SK-N-SH treated with all-trans-retinoic acid at 6 μM for 48 hours (cell line): ENCODE results near the gene NUMBL.
"Not testable (repeated sequence)": the region's sequence is repeated elsewhere in the genome, so short reads cannot be mapped to it uniquely, and the experiment has no call there.

Experiments
- ATAC-seq: fragments of 200-7000 bp; cut with Tn5 transposase; 3 replicates; pipeline ENCODE4 v1.9.1; 2020; ENCODE audit warnings: mild to moderate bottlenecking, moderate library complexity
- ARNTL ChIP-seq: fragments of 450-650 bp; formaldehyde crosslinking; IDR thresholded peaks from 2 replicates; pipeline ENCODE4 v1.5.0; 2020; ENCODE audit warnings: low read depth, mild to moderate bottlenecking, moderate library complexity, borderline replicate concordance
- CREB5 ChIP-seq: fragments of 250-450 bp; sonication (Bioruptor Pico); IDR thresholded peaks from 2 replicates; pipeline ENCODE4 v1.5.1; 2020; ENCODE audit warnings: low read depth, mild to moderate bottlenecking, moderate library complexity
- CSDC2 ChIP-seq: fragments of 250-450 bp; sonication (Bioruptor Pico); IDR thresholded peaks from 2 replicates; pipeline ENCODE4 v1.5.0; 2020; ENCODE audit warnings: mild to moderate bottlenecking, moderate library complexity
- ESRRG ChIP-seq: fragments of 250-450 bp; sonication (Bioruptor Pico); IDR thresholded peaks from 2 replicates; pipeline ENCODE4 v1.6.1; 2021; ENCODE audit warnings: mild to moderate bottlenecking
- GLIS3 ChIP-seq: fragments of 250-450 bp; sonication (Bioruptor Pico); IDR thresholded peaks from 2 replicates; pipeline ENCODE4 v1.5.0; 2020; ENCODE audit warnings: mild to moderate bottlenecking, moderate library complexity
- ISL1 ChIP-seq: fragments of 250-450 bp; sonication (Bioruptor Pico); IDR thresholded peaks from 2 replicates; pipeline ENCODE4 v2.1.2; 2022; ENCODE audit warnings: mild to moderate bottlenecking, moderate library complexity
- OSR1 ChIP-seq: fragments of 250-450 bp; sonication (Bioruptor Pico); IDR thresholded peaks from 2 replicates; pipeline ENCODE4 v1.8.0; 2022; ENCODE audit warnings: moderate library complexity, mild to moderate bottlenecking, inconsistent platforms
- PPARA ChIP-seq: fragments of 250-450 bp; sonication (Bioruptor Pico); IDR thresholded peaks from 2 replicates; pipeline ENCODE4 v1.5.0; 2020; ENCODE audit warnings: mild to moderate bottlenecking, borderline replicate concordance
- RARB ChIP-seq: fragments of 250-450 bp; sonication (Bioruptor Pico); IDR thresholded peaks from 2 replicates; pipeline ENCODE4 v1.8.0; 2021; ENCODE audit warnings: mild to moderate bottlenecking, moderate library complexity
- SNAI2 ChIP-seq: fragments of 250-450 bp; sonication (Bioruptor Pico); IDR thresholded peaks from 2 replicates; pipeline ENCODE4 v1.5.0; 2020; ENCODE audit warnings: mild to moderate bottlenecking, moderate library complexity
- TCF4 ChIP-seq: fragments of 250-450 bp; sonication (Bioruptor Pico); IDR thresholded peaks from 2 replicates; pipeline ENCODE4 v1.8.0; 2021; ENCODE audit warnings: mild to moderate bottlenecking, moderate library complexity, borderline replicate concordance
- TOX ChIP-seq: fragments of 250-450 bp; sonication (Bioruptor Pico); IDR thresholded peaks from 2 replicates; pipeline ENCODE4 v1.8.0; 2021; ENCODE audit warnings: mild to moderate bottlenecking, moderate library complexity, borderline replicate concordance
- TSHZ2 ChIP-seq: fragments of 250-450 bp; sonication (Bioruptor Pico); IDR thresholded peaks from 2 replicates; pipeline ENCODE4 v1.5.0; 2020; ENCODE audit warnings: mild to moderate bottlenecking, moderate library complexity
- ZC3H10 ChIP-seq: fragments of 250-450 bp; sonication (Bioruptor Pico); IDR thresholded peaks from 2 replicates; pipeline ENCODE4 v1.5.1; 2021; ENCODE audit warnings: mild to moderate bottlenecking, moderate library complexity
- ZFP3 ChIP-seq: fragments of 250-450 bp; sonication (Bioruptor Pico); IDR thresholded peaks from 2 replicates; pipeline ENCODE4 v1.5.0; 2020; ENCODE audit warnings: mild to moderate bottlenecking, moderate library complexity
- ZFP30 ChIP-seq: fragments of 450-650 bp; formaldehyde crosslinking; IDR thresholded peaks from 2 replicates; pipeline ENCODE4 v1.5.0; 2022; ENCODE audit warnings: mild to moderate bottlenecking, moderate library complexity
- ZNF565 ChIP-seq: fragments of 450-650 bp; formaldehyde crosslinking; conservative IDR thresholded peaks from 2 replicates; pipeline ENCODE4 v1.5.0; 2020; ENCODE audit warnings: low read depth, mild to moderate bottlenecking, moderate library complexity
- ZNF70 ChIP-seq: fragments of 450-650 bp; formaldehyde crosslinking; IDR thresholded peaks from 2 replicates; pipeline ENCODE4 v1.5.0; 2020; ENCODE audit warnings: mild to moderate bottlenecking, moderate library complexity
- ZNF8 ChIP-seq: fragments of 450-650 bp; formaldehyde crosslinking; IDR thresholded peaks from 2 replicates; pipeline ENCODE4 v1.5.0; 2020; ENCODE audit warnings: mild to moderate bottlenecking, moderate library complexity
- TF ChIP-seq, protein P1 (sequence below): fragments of 250-450 bp; sonication (Bioruptor Pico); IDR thresholded peaks from 2 replicates; pipeline ENCODE4 v1.8.0; 2020; ENCODE audit warnings: mild to moderate bottlenecking, moderate library complexity, borderline replicate concordance
- TF ChIP-seq, protein P2 (sequence below): fragments of 250-450 bp; sonication (Bioruptor Pico); IDR thresholded peaks from 2 replicates; pipeline ENCODE4 v1.8.0; 2021; ENCODE audit warnings: low read depth, mild to moderate bottlenecking, moderate library complexity, borderline replicate concordance
- TF ChIP-seq, protein P3 (sequence below): fragments of 250-450 bp; sonication (Bioruptor Pico); IDR thresholded peaks from 2 replicates; pipeline ENCODE4 v1.5.1; 2021; ENCODE audit warnings: mild to moderate bottlenecking, moderate library complexity

NUMBL gene

GRCh38 chr19:40736661-40737060, 46.2 kb upstream of the NUMBL start:
- no peak for ATAC-seq
- TF ChIP-seq CSDC2 (CRISPR knock-in tag) (no peak), ZFP30 (CRISPR knock-in tag) (no peak), SNAI2 (no peak), ZFP3 (CRISPR knock-in tag) (no peak), ZNF565 (no peak), RARB (CRISPR knock-in tag) (no peak), ZNF70 (no peak), CREB5 (CRISPR knock-in tag) (no peak), TOX (CRISPR knock-in tag) (no peak), PPARA (CRISPR knock-in tag) (no peak), ZNF8 (CRISPR knock-in tag) (no peak)

- no peak for ATAC-seq
- no peak for TF ChIP-seq TSHZ2 (CRISPR knock-in tag)
- no peak for TF ChIP-seq ZNF8 (CRISPR knock-in tag)
- no peak for TF ChIP-seq SNAI2
- no peak for TF ChIP-seq ARNTL
- TF ChIP-seq RARB (CRISPR knock-in tag), result no peak
- no peak for TF ChIP-seq OSR1
- no peak for TF ChIP-seq PPARA (CRISPR knock-in tag)
- no peak for TF ChIP-seq ZFP30 (CRISPR knock-in tag)
- no peak for TF ChIP-seq ESRRG (CRISPR knock-in tag)
- TF ChIP-seq, protein P1, sequence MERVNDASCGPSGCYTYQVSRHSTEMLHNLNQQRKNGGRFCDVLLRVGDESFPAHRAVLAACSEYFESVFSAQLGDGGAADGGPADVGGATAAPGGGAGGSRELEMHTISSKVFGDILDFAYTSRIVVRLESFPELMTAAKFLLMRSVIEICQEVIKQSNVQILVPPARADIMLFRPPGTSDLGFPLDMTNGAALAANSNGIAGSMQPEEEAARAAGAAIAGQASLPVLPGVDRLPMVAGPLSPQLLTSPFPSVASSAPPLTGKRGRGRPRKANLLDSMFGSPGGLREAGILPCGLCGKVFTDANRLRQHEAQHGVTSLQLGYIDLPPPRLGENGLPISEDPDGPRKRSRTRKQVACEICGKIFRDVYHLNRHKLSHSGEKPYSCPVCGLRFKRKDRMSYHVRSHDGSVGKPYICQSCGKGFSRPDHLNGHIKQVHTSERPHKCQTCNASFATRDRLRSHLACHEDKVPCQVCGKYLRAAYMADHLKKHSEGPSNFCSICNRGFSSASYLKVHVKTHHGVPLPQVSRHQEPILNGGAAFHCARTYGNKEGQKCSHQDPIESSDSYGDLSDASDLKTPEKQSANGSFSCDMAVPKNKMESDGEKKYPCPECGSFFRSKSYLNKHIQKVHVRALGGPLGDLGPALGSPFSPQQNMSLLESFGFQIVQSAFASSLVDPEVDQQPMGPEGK, result no peak
- no peak for TF ChIP-seq TCF4 (CRISPR knock-in tag)
- TF ChIP-seq TOX (CRISPR knock-in tag), result no peak
- TF ChIP-seq ZFP3 (CRISPR knock-in tag), result no peak
- no peak for TF ChIP-seq ZNF565
- TF ChIP-seq ZNF70, result no peak
- TF ChIP-seq, protein P2, sequence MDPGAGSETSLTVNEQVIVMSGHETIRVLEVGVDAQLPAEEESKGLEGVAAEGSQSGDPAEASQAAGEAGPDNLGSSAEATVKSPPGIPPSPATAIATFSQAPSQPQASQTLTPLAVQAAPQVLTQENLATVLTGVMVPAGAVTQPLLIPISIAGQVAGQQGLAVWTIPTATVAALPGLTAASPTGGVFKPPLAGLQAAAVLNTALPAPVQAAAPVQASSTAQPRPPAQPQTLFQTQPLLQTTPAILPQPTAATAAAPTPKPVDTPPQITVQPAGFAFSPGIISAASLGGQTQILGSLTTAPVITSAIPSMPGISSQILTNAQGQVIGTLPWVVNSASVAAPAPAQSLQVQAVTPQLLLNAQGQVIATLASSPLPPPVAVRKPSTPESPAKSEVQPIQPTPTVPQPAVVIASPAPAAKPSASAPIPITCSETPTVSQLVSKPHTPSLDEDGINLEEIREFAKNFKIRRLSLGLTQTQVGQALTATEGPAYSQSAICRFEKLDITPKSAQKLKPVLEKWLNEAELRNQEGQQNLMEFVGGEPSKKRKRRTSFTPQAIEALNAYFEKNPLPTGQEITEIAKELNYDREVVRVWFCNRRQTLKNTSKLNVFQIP (CRISPR knock-in tag), result no peak
Observed at GRCh38 chr19:40735013-40735771, 44.7 kb upstream of the NUMBL start.

DNA sequence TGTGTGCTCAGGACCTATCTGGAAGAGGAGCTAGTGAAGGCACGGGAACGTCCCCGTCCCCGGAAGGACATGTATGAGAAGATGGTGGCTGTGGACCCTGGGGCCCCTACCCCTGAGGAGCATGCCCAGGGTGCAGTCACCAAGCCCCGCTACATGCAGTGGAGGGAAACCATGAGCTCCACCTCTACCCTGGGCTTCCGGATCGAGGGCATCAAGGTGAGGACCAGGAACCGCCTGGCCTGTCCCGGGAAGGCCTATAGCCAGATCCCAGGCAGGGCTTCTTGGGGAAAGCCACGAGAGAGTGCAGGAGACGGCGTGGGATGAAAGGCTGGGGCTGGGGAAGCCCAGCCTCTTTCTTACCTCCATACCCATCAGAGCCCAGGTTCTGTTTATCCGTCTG, 42.7 kb upstream of the NUMBL start:
- no peak for ATAC-seq
- TF ChIP-seq, protein P3, sequence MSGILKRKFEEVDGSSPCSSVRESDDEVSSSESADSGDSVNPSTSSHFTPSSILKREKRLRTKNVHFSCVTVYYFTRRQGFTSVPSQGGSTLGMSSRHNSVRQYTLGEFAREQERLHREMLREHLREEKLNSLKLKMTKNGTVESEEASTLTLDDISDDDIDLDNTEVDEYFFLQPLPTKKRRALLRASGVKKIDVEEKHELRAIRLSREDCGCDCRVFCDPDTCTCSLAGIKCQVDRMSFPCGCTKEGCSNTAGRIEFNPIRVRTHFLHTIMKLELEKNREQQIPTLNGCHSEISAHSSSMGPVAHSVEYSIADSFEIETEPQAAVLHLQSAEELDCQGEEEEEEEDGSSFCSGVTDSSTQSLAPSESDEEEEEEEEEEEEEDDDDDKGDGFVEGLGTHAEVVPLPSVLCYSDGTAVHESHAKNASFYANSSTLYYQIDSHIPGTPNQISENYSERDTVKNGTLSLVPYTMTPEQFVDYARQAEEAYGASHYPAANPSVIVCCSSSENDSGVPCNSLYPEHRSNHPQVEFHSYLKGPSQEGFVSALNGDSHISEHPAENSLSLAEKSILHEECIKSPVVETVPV (CRISPR knock-in tag), result no peak
- TF ChIP-seq ISL1 (CRISPR knock-in tag) (no peak), ZFP3 (CRISPR knock-in tag) (no peak), ZFP30 (CRISPR knock-in tag) (no peak), TSHZ2 (CRISPR knock-in tag) (no peak), ZNF565 (no peak), ZNF70 (no peak), ZC3H10 (CRISPR knock-in tag) (no peak), CSDC2 (CRISPR knock-in tag) (no peak), TCF4 (CRISPR knock-in tag) (no peak), OSR1 (no peak), PPARA (CRISPR knock-in tag) (no peak), GLIS3 (CRISPR knock-in tag) (no peak)

GRCh38 chr19:40732304-40732703, 41.9 kb upstream of the NUMBL start:
- ATAC-seq, result not testable (repeated sequence)

DNA sequence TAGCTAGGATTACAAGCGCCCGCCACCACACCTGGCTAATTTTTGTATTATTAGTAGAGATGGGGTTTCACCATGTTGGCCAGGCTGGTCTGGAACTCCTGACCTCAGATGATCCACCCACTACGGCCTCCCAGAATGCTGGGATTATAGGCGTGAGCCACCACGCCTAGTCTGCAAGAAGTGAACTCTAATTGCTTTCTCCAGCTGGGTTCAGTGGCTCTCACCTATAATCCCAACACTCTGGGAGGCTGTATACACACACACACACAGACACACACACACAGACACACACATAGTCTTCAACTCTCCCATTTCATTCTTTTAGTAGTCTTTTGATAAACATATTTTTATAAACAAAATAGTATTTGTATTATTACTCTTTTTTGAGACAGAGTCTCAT, 39.6 kb upstream of the NUMBL start:
- ATAC-seq, result not testable (repeated sequence)
